Progenitor cell of endocrine pancreas (in vitro differentiated cells): ENCODE data around the gene TMEM209. TPM values are rescaled to one million over a fixed set of nuclear protein-coding genes. Genes with fewer than 3 reads are reported as not detected.

Source experiments
- DNase-seq: peaks from one replicate; pipeline ENCODE4 v3.0.0; 2021; ENCODE audit warnings: low spot score; ENCODE audit not compliant: unreplicated experiment
- H3K27ac Mint-ChIP-seq: 2 replicates; pipeline ENCODE4 v1.8.0; 2021; ENCODE audit warnings: mild to moderate bottlenecking, moderate library complexity, mixed read lengths
- H3K27me3 Mint-ChIP-seq: 2 replicates; pipeline ENCODE4 v1.8.0; 2021; ENCODE audit warnings: mixed read lengths
- H3K36me3 Mint-ChIP-seq: 2 replicates; pipeline ENCODE4 v1.8.0; 2022; ENCODE audit warnings: mixed read lengths; ENCODE audit not compliant: insufficient read depth
- H3K4me1 Mint-ChIP-seq: 2 replicates; pipeline ENCODE4 v1.8.0; 2021; ENCODE audit warnings: low read depth, mixed read lengths
- H3K4me3 Mint-ChIP-seq: 2 replicates; pipeline ENCODE4 v1.8.0; 2021; ENCODE audit warnings: low read depth, mild to moderate bottlenecking, moderate library complexity, mixed read lengths
- H3K9me3 Mint-ChIP-seq: 2 replicates; pipeline ENCODE4 v1.8.0; 2021; ENCODE audit warnings: low read depth, mixed read lengths
- total RNA-seq: library from RNA; stranded (reverse); gene quantifications from 2 replicates; pipeline ENCODE4 v1.2.1, GENCODE V29; 2021
- TF ChIP-seq, protein P1 (sequence below): fragments of 200-600 bp; sonication (generic); IDR thresholded peaks from one replicate; pipeline ENCODE4 v1.5.0; 2021; ENCODE audit warnings: antibody characterized with exemption, mild to moderate bottlenecking; ENCODE audit not compliant: unreplicated experiment

The TMEM209 gene
- total RNA-seq, 1 donor from 2014 or later, result 29.2 TPM

DNA sequence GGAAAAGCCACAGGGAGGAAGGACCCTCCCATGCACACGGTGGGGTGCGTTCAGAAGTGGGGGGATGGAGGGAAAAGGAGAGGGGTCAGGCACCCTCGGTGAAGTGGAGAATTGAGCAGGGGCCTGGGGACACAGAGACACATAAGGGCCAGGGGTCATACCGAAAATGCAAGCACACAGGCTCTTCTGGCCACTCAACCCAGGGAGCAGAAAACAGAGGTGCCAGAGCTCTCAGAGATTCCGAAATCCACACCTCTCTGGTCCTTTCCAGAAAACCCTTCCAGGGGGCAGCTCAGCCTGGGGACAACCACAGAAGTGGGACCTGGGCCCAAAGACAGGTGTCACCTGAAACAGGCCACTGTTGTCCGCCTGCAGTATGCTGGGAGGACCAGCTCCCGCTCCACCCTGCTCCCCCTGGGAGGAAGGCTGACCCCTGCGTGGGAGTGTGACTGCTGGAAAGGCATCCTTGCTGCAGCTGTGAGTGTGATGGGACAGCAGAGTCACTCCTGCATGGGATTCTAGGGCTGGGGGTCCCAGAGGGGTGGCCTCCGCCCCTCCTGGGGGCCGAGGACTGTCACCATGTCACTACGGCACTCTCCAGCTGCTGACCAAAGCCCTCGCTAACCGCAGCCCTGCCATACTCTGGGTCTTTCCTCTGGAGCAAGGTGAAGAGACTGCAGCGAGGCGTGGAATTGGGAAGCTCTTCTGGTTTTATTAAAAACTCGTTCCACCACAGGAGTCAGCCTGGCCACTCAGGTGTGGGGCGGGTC is 63.1 kb downstream of the TMEM209 start:
- peak overlapping the region; percentile 94 for H3K27ac Mint-ChIP-seq
- H3K9me3 Mint-ChIP-seq, result no peaks in the 10 kb centered on the region
- peaks cover 31% of the 10 kb centered on the region for H3K4me1 Mint-ChIP-seq
- H3K27me3 Mint-ChIP-seq, result no peaks in the 10 kb centered on the region
- TF ChIP-seq, protein P1, sequence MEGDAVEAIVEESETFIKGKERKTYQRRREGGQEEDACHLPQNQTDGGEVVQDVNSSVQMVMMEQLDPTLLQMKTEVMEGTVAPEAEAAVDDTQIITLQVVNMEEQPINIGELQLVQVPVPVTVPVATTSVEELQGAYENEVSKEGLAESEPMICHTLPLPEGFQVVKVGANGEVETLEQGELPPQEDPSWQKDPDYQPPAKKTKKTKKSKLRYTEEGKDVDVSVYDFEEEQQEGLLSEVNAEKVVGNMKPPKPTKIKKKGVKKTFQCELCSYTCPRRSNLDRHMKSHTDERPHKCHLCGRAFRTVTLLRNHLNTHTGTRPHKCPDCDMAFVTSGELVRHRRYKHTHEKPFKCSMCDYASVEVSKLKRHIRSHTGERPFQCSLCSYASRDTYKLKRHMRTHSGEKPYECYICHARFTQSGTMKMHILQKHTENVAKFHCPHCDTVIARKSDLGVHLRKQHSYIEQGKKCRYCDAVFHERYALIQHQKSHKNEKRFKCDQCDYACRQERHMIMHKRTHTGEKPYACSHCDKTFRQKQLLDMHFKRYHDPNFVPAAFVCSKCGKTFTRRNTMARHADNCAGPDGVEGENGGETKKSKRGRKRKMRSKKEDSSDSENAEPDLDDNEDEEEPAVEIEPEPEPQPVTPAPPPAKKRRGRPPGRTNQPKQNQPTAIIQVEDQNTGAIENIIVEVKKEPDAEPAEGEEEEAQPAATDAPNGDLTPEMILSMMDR, result no peak
- peaks cover 7% of the 10 kb centered on the region for H3K36me3 Mint-ChIP-seq
- peak overlapping the region; percentile 63 for H3K4me3 Mint-ChIP-seq
- no peak for DNase-seq

DNA sequence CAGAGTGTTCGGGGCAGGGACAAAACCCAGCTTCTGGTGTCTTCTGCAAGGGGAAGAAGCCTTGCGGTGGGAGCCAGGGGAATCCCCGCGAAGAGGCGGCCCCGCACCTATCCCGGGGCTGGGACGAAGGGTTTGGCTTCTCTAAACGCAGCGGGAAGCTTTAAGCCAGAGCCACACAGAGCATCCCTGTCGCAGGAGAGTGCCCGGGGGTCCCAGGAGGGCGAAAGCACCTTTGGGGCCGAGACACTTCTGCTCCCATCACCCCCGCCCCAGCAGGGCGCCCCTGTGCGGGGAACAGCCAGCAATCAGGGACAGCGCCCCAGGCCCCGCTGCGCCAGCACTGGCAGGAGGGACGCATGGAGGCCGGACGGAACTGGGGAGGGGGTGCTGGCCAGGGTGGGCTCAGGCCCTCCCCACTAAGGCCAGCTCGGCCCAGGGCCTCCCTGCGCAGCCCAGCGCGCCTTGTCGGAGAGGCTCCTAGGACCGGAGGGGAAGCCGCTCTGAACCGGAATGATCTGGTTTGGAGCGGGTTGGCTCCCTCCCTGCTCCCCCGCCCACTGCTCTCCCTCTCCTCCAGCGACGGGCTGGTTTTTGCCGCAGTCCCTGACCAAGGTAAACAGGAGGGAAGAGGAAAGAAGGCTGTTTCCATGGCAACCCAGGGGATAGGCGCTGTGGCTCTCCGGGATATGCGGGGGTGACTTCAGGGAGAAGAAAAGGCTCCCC is 63.9 kb downstream of the TMEM209 start:
- Mint-ChIP-seq H3K27ac (peak overlapping the region; percentile 94), H3K4me3 (peak overlapping the region; percentile 63), H3K27me3 (no peaks in the 10 kb centered on the region), H3K36me3 (peaks cover 8% of the 10 kb centered on the region), H3K4me1 (peaks cover 31% of the 10 kb centered on the region), H3K9me3 (no peaks in the 10 kb centered on the region)
- DNase-seq, result peak; percentile 68
- TF ChIP-seq, protein P1, result peak; percentile 11

DNA sequence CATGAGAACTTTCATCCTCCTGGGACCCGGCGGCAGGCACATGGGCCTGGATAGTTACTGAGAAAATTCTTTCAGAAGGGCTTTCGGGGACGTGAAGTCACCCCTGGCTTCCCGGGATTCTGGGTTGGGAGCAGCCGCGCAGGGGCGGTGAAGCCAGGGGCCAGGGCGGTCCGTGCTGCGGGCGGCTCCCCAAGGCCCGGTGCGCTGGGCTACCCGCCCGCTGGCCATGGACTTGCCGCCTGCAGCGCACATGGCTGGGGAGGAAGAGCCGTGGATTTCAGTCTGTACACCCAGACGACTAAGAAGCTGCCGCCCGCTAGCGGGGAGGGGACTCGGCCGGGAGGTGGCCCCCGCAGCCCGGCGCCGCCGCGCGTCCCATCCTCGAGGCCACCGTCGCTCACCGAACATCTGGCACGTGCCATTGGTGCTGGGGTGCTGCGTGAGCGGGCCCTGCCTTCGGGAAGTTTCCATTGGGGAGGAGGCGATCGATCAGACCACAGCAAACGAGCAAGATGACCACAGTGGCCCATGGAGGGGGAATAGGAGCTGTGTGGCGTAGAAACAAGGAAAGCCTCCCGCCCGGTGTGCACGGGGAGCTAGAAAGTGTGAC is 64.5 kb downstream of the TMEM209 start:
- no peak overlapping the region for H3K4me3 Mint-ChIP-seq
- no peaks in the 10 kb centered on the region for H3K27me3 Mint-ChIP-seq
- DNase-seq, result no peak
- peak overlapping the region; percentile 85 for H3K27ac Mint-ChIP-seq
- H3K9me3 Mint-ChIP-seq, result no peaks in the 10 kb centered on the region
- peaks cover 32% of the 10 kb centered on the region for H3K4me1 Mint-ChIP-seq
- TF ChIP-seq, protein P1, result no peak
- peaks cover 11% of the 10 kb centered on the region for H3K36me3 Mint-ChIP-seq

DNA sequence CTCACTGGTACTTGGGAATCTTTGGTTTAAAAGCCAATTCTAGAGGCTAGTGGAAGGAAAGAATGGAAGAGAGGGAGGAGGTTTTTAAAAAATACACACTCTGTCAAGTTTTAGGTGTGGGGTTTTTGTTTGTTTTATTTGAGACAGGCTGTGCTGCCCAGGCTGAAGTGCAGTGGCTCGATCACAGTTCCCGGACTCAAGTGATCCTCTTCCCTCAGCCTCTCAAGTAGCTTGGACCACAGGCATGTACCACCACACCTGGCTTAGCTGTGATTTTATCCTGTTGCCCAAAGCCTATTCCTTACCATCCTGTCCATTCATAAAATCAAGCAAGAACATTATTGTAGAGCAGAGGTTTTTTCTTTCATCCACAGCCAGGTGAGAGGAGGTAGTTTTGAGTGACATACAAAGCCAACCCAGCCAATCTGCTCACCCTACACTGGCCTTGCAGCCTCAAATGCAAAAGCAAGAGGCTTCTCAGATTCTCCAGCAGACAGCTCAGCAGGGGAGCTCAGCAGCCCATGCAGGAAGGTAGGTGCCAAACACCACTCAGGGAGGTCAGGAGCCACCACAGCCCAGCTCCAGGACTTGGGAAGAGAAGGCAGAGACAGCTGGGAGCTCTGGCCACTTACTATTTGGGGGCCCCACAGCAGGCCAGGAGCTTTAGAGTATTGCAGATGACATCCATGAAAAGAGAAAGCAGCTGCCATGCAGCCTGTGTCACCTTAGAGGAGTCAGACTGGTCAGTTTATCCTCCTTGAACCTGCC is 65.8 kb downstream of the TMEM209 start:
- Mint-ChIP-seq H3K27ac (peak overlapping the region; percentile 83), H3K9me3 (no peaks in the 10 kb centered on the region), H3K4me3 (no peak overlapping the region), H3K27me3 (no peaks in the 10 kb centered on the region), H3K4me1 (peaks cover 23% of the 10 kb centered on the region), H3K36me3 (peaks cover 12% of the 10 kb centered on the region)
- no peak for DNase-seq
- TF ChIP-seq, protein P1, result no peak

DNA sequence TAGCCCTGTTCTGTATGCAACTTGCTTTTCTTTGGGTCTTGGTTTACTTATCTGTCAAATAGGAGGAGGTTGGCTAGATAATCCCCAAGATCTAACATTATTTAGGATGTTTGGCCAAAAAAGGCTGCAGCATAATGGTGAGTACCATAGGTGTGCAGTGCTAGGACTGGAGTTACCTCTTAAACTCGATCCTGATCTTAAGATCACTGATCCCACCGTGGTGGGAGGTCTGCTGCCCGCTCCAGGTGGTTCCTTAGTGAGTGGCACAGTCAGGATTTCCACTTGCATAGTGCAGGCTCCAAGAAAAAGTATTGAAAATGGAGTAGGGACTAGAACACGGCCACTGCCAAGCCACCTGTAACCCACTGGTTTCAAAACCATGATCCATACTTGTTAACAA is 68.0 kb downstream of the TMEM209 start:
- Mint-ChIP-seq H3K27me3 (no peaks in the 10 kb centered on the region), H3K9me3 (no peaks in the 10 kb centered on the region), H3K4me3 (no peak overlapping the region), H3K36me3 (peaks cover 15% of the 10 kb centered on the region), H3K27ac (no peak overlapping the region), H3K4me1 (peaks cover 14% of the 10 kb centered on the region)
- TF ChIP-seq, protein P1, result no peak
- no peak for DNase-seq
